22Rv1 (cell line): ENCODE data around the gene C4orf54.

ENCODE experiments used
- H3K27ac ChIP-seq: fragments of 450-650 bp; 2 replicates; pipeline ENCODE4 v1.5.1; 2017
- ZFX ChIP-seq: fragments of 450-650 bp; IDR thresholded peaks from 2 replicates; pipeline ENCODE4 v1.6.1; 2017; ENCODE audit warnings: antibody characterized with exemption, borderline replicate concordance
- TF ChIP-seq, protein P1 (sequence below): fragments of 450-650 bp; IDR thresholded peaks from 2 replicates; pipeline ENCODE4 v1.5.1; 2017; ENCODE audit warnings: mild to moderate bottlenecking

The C4orf54 gene

DNA sequence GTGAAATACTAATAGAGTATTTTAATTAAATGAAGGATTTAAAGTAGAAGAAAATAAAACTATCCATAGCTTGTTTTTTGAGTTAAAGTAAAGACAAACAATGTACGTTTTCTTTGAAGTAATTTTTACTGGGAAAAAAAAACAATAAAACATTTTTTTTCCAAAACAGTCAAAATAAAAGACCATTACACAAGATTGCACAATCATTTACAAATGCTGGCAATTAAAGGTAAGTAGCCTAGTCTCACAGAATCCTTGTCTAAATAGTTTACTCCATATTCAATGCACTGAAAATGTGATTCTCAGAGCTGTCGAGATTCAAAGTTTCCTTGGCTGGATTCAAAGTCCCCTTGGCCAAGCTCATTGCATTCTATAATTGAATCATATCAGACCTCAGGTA is 21.2 kb downstream of the C4orf54 start:
- no peak overlapping the region for H3K27ac ChIP-seq
- TF ChIP-seq, protein P1, sequence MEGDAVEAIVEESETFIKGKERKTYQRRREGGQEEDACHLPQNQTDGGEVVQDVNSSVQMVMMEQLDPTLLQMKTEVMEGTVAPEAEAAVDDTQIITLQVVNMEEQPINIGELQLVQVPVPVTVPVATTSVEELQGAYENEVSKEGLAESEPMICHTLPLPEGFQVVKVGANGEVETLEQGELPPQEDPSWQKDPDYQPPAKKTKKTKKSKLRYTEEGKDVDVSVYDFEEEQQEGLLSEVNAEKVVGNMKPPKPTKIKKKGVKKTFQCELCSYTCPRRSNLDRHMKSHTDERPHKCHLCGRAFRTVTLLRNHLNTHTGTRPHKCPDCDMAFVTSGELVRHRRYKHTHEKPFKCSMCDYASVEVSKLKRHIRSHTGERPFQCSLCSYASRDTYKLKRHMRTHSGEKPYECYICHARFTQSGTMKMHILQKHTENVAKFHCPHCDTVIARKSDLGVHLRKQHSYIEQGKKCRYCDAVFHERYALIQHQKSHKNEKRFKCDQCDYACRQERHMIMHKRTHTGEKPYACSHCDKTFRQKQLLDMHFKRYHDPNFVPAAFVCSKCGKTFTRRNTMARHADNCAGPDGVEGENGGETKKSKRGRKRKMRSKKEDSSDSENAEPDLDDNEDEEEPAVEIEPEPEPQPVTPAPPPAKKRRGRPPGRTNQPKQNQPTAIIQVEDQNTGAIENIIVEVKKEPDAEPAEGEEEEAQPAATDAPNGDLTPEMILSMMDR, result no peak
- no peak for TF ChIP-seq ZFX

DNA sequence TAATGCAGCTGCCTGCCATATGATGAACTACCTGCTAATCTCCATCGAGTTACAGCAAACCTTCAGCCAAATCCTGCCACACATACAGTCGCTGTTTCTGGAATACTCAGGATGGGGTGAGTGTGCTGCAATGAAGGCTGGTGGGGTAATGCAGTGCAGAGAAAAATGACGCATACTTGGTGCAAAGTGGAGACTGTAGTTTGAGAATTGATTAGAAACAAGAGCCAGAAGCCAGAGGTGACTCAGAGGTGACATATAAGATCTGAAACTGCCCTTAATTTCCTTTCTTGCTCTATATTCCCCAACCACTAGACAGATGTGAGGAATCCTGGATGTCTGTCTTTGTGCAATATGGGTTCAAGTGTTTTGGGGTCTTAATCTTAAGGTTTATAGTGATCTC is 22.0 kb downstream of the C4orf54 start:
- TF ChIP-seq ZFX, result no peak
- TF ChIP-seq, protein P1, result no peak
- no peak overlapping the region for H3K27ac ChIP-seq

DNA sequence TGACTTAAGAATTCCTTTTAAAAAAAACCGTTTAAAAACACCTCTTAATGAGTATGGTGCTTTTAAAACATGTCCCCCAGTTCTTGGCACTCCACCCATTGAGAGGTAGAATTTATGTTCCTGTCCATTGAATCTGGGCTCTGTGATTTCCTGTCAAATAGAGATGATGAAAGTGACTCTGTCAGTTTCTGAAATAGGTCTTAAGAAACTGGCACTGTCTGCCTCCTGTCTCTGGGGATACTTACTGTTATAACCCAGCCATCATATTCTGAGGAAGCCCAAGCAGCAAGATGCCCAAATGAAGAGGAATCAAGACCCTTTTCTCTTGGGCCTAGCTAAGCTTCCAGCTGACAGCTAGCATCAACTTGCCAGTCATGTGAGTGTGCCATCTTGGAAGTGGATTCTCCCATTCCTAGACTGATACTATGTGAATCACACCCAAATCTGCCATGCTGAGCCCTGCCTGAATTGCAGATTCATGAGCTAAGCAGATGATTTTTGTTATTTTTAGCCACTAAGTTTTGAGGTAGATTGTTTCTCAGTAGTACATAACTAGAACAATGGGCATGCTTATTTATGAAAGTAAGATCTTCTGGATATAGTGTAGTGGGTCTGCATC is 22.8 kb downstream of the C4orf54 start:
- no peak for TF ChIP-seq ZFX
- TF ChIP-seq, protein P1, result no peak
- H3K27ac ChIP-seq, result no peak overlapping the region

DNA sequence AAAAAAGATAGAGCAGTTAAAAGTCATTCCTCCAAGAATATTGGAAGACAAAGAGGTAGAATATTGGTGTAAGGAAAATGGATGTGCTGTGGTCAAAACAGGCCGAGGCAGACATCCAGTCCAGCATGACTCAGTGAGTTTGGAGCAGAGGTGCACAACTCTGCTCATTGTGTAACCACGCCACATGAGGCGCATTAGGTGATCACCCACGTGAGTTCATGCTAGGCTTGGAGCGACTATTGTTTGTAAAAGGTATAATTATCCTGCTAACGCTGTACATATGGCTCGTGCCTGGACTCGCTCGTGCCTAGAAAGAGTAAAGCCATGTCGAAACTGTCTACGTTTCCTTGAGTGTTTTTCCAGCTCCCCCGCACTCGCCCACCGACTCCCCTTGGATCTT is 23.9 kb downstream of the C4orf54 start:
- no peak overlapping the region for H3K27ac ChIP-seq

DNA sequence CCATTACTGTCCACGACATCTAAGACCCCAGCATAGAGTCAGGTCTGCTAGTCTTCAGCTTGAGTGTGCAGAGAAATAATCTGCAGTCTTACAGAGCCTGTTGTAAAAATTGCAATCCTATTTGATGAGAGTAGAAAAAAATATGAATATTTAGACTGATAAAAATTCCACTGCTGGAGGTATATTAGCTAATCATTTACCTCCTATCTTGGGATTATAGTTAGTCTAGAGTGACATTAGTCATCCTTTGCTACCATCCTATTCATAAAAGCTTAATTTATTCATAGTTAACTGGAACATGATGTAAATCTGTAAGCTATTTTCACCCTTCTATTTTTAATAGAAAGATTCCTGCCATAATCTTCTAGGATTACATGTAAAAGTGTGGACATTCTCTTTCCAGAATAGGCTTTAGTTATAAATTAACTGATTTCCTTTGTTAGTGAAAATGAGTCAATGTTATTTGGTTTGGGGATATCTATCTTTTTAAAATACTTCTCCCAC is 26.7 kb downstream of the C4orf54 start:
- no peak for TF ChIP-seq ZFX
- TF ChIP-seq, protein P1, result no peak
- no peak overlapping the region for H3K27ac ChIP-seq

More for the DNA sequence above, 23.9 kb downstream of the C4orf54 start:
- TF ChIP-seq ZFX, result no peak
- TF ChIP-seq, protein P1, result no peak

DNA sequence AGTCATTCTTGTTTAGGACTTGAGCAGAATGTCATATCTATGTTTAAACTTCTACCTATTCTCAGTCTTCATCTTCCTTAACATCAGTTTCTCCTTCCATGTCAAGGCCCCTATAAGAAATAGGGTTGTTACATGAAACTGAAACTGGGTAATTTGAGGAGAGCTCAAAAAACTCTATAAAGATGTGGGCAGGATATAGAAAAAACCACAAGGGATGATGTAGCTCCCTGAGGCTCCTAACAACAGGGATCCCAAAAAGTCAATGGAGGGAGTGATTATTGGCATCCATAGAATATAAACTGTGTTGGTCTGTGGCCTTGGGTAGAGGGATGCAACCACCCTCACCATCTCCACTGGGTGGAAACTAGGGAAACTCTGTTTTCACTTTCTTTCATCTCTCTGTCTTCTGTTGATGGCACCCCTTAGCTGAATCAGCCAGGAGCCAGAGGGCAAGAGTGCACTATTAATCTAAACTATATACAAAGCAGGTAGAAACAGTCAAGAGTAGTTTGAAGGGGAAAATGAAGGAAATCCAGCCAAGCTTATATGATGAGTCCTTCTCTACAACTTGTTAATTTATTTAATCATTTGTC is 27.6 kb downstream of the C4orf54 start:
- no peak for TF ChIP-seq ZFX
- TF ChIP-seq, protein P1, result no peak
- H3K27ac ChIP-seq, result no peak overlapping the region

DNA sequence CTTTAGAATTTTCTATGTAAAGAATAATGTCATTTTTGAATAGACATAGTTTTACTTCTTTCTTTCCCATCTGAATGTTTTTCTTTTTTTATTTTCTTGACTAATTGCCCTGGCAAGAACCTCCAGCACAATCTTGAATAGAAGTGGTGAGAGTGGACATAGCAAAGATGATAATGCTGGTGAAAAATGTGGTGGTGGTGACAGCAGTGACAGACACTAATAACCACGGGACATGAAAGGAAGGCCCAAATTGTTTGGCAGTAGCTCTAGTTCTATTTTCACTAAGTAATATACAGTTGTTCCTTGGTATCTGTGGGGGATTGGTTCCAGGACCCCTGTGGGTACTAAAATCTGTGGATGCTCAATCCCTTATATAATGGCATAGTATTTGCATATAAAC is 29.6 kb downstream of the C4orf54 start:
- TF ChIP-seq ZFX, result no peak
- TF ChIP-seq, protein P1, result no peak
- H3K27ac ChIP-seq, result no peak overlapping the region
